GDM1 (cell line): ENCODE measurements around the gene SSNA1.

Experiments
- DNase-seq: peaks from one replicate; lab custom pipeline; 2025; lab: John Stamatoyannopoulos, UW

The SSNA1 gene

GRCh38 chr9:137152844-137153405 lies 35.6 kb upstream of the SSNA1 start:
- DNase-seq, result no peak

GRCh38 chr9:137156567-137157375 lies 31.7 kb upstream of the SSNA1 start:
- no peak for DNase-seq

DNA sequence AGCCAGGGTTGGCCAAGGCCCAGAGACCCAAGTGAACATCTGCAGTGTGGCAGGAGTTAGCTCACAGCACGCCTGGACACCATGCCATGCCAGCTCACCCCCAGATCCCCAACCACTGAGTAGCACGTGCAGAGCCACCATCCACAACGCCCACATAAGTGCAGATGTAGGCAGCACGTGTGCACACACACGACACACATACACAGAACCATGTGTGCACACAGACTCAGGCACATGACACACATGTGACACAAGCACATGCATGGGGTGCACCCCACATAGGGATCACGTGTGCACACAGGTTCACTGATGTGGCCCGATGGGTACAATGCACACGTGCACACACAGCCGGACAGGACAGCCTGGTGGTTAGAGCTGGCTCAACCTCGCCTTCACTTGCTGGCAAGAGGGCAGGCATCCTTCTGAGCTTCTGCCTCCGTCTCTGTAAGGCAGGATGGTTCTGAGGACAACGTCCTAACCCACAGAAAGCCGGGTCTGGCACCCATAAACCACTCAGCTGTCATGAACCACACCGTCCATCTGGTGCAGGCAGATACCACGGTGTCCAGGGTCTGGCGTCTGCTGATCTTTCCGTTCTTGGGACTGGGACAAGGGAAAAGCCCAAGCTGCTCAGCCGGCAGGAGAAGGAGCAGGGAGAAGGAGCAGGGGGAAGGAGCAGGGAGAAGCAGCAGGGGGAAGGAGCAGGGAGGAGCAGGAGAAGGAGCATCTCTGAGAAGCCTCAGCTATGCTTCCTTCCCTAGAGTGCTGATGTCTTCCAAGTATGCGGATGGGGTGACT lies 30.7 kb upstream of the SSNA1 start:
- no peak for DNase-seq

GRCh38 chr9:137158625-137159024 lies 29.9 kb upstream of the SSNA1 start:
- no peak for DNase-seq

GRCh38 chr9:137159105-137160053 lies 29.1 kb upstream of the SSNA1 start:
- DNase-seq, result no peak

- DNase-seq, result no peak
Measured at GRCh38 chr9:137160054-137160425, 28.4 kb upstream of the SSNA1 start.

DNA sequence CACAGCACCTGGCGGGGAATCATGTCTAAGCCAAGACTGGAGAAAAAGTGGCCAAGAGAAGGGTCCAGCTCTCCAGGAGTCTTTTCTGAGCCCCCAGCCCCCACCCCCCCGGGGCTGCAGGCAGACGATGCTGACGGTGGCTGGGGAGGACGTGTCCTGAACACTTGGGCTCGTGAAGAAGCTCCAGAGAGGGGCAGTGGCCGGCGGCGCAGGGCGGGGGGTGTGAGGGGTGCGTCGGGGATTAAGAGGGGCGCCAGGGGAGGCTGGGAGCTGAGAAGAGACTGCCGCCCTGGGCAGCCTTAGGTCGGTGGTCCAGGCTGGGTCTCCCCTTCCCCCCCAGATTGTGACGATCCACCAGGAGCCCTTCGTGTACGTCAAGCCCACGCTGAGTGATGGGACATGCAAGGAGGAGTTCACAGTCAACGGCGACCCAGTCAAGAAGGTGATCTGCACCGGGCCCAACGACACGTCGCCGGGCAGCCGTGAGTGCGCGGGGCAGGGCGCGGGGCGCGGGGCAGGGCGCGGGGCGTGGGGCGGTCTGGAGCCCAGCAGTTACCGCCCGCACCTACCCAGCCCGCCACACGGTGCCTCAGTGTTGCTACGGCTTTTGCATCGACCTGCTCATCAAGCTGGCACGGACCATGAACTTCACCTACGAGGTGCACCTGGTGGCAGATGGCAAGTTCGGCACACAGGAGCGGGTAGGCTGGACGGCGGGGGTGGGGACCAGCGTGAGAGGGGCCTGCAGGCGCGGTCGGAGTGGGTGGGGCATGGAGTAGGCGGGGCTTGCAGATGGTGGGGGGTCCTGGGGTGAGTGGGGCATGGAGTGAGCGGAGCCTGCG lies 27.5 kb upstream of the SSNA1 start:
- DNase-seq, result no peak

DNA sequence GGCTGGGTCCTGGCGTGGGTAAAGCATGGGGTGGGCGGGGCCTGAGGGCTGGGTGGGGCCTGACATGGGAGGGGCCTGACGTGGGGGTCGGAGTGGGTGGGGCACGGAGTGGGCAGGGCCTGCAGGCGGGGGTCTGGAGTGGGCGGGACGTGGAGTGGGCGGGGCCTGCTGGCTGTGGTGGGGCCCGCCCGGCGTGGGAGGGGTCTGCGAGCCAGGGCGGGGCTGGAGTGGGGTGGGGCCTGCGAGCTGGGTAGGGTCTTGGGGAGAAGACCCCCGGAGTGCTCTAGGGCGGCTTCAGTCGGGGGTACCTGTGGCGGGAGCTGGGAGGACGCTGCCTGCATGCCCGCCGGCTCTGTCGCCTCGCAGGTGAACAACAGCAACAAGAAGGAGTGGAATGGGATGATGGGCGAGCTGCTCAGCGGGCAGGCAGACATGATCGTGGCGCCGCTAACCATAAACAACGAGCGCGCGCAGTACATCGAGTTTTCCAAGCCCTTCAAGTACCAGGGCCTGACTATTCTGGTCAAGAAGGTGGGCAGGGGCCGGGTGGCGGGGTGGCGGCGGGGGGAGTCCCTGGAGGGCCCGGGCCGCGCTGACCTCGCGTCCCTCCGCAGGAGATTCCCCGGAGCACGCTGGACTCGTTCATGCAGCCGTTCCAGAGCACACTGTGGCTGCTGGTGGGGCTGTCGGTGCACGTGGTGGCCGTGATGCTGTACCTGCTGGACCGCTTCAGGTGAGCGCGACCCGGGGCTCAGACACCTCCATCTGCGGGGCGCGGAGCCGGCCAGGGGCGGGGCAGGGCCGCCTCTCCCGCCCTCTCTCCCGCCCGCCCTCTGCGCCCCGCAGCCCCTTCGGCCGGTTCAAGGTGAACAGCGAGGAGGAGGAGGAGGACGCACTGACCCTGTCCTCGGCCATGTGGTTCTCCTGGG lies 26.7 kb upstream of the SSNA1 start:
- DNase-seq, result no peak

DNA sequence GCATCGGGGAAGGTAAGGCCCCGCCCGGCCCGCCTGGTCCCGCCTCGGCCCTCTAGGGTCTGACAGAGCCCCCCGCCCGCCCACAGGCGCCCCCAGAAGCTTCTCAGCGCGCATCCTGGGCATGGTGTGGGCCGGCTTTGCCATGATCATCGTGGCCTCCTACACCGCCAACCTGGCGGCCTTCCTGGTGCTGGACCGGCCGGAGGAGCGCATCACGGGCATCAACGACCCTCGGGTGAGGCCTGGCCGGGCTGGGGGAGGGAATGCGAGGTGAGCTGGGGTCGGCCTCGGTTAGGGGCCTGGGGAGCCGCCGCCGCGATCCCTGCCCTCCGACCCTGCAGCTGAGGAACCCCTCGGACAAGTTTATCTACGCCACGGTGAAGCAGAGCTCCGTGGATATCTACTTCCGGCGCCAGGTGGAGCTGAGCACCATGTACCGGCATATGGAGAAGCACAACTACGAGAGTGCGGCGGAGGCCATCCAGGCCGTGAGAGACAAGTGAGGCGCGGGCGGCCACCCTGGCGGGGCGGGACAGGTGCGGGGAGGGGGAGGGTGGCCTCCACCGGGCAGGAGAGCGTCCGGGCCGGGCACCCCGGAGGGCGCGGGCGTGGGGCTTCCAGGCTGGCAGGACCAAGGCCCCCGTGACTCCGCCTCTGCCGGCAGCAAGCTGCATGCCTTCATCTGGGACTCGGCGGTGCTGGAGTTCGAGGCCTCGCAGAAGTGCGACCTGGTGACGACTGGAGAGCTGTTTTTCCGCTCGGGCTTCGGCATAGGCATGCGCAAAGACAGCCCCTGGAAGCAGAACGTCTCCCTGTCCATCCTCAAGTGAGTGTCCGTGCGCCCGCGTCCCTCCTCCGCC lies 25.7 kb upstream of the SSNA1 start:
- DNase-seq, result no peak

GRCh38 chr9:137163365-137163715 lies 25.1 kb upstream of the SSNA1 start:
- DNase-seq, result no peak

DNA sequence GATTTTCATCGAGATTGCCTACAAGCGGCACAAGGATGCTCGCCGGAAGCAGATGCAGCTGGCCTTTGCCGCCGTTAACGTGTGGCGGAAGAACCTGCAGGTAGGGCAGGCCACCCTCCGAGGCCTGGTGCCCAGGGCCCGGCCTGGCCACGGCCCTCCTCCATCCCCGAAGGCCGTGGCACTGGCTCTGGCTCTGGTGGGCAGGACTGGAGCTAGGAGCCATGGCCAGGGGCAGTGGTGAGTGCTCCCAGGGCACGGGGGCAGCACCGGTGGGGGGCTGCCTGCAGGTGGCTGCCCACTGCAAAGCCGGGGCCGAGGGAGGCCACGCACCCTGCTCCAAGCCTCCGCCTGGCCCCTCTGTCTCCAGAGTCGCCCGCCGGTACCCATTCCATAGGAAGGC lies 24.7 kb upstream of the SSNA1 start:
- DNase-seq, result no peak

DNA sequence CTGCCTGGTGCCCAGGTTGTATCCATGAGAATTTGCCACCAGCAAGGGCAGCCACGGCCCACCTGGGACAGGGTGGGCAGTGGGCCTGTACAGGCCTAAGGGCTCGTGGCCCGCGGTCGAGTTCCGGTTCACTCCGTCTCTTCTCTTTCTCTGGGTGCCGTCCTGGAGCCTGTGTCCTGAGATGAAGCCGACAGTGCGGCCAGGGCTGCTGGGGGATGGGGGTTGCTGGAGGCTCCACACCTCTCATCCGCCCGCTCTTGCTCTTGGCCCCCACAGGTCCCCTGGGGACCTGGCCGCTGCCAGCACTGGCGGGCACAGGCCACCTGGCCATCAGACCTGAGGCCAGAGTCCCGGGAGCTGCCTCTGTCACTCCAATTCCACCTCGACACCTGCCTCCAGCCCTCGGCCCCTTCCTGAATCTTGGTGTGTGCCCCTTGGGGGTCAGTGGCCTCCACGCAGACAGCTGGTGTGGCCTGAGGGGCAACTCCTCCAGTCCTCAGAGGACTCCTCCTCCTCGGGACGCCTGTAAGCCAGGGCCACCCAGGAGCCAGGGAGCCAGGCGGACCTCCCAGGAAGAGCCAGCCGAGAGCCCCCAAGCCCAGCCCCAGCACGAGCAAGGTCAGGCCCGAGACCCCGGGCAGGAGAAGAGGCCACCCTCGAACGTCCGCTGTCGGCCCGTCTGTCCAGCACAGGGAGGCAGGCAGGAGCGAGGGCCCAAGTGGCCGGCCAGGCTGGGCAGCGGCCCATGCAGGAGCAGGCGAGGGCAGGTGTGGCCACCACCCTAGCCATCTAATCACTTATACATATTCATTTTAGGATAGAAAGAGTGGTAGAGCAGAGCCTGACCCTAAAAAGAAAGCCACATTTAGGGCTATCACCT lies 23.9 kb upstream of the SSNA1 start:
- DNase-seq, result no peak

GRCh38 chr9:137165250-137165836 lies 23.1 kb upstream of the SSNA1 start:
- DNase-seq, result no peak

DNA sequence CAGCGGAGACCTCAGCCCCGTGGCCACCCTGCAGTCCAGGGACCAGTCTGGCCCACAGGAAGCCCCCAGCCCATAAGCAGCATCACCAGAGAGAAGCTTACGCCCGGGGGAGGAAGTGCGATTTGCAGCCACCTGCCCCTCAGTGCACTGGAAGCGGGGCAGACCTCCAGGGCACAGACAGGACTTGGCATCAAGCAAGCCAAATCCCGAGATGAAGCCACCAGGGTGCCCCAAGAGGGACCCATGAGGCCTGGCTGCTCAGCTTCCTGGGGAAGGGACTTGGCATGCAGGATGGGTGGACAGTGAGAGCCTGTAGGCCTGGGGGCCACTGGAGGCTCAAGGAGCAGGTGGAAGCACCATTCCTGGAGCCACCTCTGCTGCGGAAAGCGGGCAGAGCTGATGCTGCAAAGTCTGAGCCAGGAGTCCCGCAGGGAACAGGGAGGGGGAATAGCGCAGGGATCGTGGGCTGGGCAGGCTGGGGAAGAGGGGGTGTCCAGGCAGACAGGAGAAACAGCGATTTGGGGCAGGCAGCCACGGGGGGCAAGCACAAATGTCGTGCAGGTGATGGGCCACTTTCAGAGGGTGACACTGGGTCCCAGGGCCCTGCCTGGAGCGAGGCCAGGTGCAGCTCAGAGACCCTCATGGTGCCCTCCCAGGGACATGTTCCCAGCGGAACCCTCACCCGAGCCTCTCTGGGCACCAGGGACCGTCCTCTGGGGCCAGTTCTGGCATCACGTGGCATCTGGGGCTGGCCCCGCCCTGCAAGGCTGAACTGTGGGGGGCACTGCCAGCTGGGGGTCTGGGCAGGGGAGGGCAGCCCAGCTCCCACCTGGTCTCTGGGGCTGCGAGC lies 21.9 kb upstream of the SSNA1 start:
- DNase-seq, result no peak

- DNase-seq, result no peak
Measured at GRCh38 chr9:137167277-137167746, 21.2 kb upstream of the SSNA1 start.

GRCh38 chr9:137167747-137168572 lies 20.5 kb upstream of the SSNA1 start:
- DNase-seq, result no peak
